K562 (cell line): ENCODE measurements around the gene TIFAB.

Experiments used
- GABPA ChIP-seq: fragments of 200-800 bp; sonication (Bioruptor generic); conservative IDR thresholded peaks from 2 replicates; pipeline ENCODE4 v1.6.1; 2016; ENCODE audit warnings: low read depth, missing genetic modification characterization, missing compliant biosample characterization
- TF ChIP-seq, protein P1 (sequence below), 3 experiments: IDR thresholded peaks in 2 of 3; conservative IDR thresholded peaks in 1 of 3; 2 replicates each; pipeline ENCODE4 v1.5.1; 2011 to 2012; ENCODE audit warnings: low read length in 3 of 3, mild to moderate bottlenecking in 3 of 3, control low read depth in 2 of 3, improper control_type of control experiment in 1 of 3, inconsistent platforms in 1 of 3, low read depth in 1 of 3, mixed read lengths in 1 of 3, moderate library complexity in 1 of 3; ENCODE audit not compliant: insufficient read depth in 2 of 3
- TF ChIP-seq, protein P2 (sequence below): fragments of 450-650 bp; IDR thresholded peaks from 2 replicates; pipeline ENCODE4 v1.6.1; 2018; ENCODE audit not compliant: partially characterized antibody

DNA sequence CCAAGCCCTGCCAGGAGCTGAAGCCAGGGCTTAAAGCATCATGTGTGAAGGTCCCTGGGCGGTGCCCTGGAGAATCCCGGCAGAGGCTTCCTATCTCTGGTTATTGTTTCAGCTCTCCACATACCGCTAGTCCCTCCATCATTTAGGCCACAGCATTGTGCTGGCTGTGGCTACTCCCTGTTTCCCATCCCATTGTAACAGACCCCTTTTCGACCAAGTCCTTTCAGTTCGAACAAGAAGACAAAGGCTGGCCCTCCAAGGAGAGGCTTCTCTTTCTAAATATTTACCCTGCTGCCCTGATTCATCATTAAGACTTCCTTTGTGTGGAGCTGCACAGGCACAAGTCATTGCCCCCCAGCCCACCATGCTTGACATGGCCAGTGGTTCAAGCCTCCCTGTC is 42.0 kb upstream of the TIFAB start:
- TF ChIP-seq, protein P1, sequence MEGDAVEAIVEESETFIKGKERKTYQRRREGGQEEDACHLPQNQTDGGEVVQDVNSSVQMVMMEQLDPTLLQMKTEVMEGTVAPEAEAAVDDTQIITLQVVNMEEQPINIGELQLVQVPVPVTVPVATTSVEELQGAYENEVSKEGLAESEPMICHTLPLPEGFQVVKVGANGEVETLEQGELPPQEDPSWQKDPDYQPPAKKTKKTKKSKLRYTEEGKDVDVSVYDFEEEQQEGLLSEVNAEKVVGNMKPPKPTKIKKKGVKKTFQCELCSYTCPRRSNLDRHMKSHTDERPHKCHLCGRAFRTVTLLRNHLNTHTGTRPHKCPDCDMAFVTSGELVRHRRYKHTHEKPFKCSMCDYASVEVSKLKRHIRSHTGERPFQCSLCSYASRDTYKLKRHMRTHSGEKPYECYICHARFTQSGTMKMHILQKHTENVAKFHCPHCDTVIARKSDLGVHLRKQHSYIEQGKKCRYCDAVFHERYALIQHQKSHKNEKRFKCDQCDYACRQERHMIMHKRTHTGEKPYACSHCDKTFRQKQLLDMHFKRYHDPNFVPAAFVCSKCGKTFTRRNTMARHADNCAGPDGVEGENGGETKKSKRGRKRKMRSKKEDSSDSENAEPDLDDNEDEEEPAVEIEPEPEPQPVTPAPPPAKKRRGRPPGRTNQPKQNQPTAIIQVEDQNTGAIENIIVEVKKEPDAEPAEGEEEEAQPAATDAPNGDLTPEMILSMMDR (IDR thresholded peaks at IDR 0.05 in 2 of 3, conservative IDR thresholded peaks at IDR 0.05 in 1 of 3; ENCODE audit: insufficient read depth in 2 of 3, low read depth in 1 of 3, low read length in 3 of 3), result no peak
- TF ChIP-seq GABPA (tag), result no peak
- TF ChIP-seq, protein P2, sequence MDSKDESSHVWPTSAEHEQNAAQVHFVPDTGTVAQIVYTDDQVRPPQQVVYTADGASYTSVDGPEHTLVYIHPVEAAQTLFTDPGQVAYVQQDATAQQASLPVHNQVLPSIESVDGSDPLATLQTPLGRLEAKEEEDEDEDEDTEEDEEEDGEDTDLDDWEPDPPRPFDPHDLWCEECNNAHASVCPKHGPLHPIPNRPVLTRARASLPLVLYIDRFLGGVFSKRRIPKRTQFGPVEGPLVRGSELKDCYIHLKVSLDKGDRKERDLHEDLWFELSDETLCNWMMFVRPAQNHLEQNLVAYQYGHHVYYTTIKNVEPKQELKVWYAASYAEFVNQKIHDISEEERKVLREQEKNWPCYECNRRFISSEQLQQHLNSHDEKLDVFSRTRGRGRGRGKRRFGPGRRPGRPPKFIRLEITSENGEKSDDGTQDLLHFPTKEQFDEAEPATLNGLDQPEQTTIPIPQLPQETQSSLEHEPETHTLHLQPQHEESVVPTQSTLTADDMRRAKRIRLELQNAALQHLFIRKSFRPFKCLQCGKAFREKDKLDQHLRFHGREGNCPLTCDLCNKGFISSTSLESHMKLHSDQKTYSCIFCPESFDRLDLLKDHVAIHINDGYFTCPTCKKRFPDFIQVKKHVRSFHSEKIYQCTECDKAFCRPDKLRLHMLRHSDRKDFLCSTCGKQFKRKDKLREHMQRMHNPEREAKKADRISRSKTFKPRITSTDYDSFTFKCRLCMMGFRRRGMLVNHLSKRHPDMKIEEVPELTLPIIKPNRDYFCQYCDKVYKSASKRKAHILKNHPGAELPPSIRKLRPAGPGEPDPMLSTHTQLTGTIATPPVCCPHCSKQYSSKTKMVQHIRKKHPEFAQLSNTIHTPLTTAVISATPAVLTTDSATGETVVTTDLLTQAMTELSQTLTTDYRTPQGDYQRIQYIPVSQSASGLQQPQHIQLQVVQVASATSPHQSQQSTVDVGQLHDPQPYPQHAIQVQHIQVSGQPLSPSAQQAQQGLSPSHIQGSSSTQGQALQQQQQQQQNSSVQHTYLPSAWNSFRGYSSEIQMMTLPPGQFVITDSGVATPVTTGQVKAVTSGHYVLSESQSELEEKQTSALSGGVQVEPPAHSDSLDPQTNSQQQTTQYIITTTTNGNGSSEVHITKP, result no peak
